Right atrium auricular region (tissue), 2 donors: Measurements from ENCODE around the gene LPP. TPM values are rescaled to one million over a fixed set of nuclear protein-coding genes. Genes with fewer than 3 reads are reported as not detected.

Source experiments
- DNase-seq: peaks from one replicate; pipeline ENCODE4 v3.0.0-alpha.2; 2019; ENCODE audit warnings: low spot score
- H3K27ac ChIP-seq, 2 donors: fragments of 200-600 bp; sonication (generic); 1 replicate in 1 of 2; 2 replicates in 1 of 2; pipeline ENCODE4 v1.5.1; 2016 to 2019
- H3K27me3 ChIP-seq, 2 donors: fragments of 200-600 bp; sonication (generic); one replicate each; pipeline versions ENCODE4 v1.5.1 to v1.6.0; 2017 to 2019
- H3K36me3 ChIP-seq: fragments of 200-600 bp; sonication (generic); one replicate; pipeline ENCODE4 v1.5.1; 2016
- H3K4me1 ChIP-seq, 2 donors: fragments of 200-600 bp; sonication (generic); one replicate each; pipeline versions ENCODE4 v1.5.1 to v1.6.0; 2017 to 2019
- H3K4me3 ChIP-seq, 2 donors: fragments of 200-600 bp; sonication (generic); 1 replicate in 1 of 2; 2 replicates in 1 of 2; pipeline ENCODE4 v1.5.1; 2017 to 2019; ENCODE audit warnings: mild to moderate bottlenecking in 1 of 2, moderate library complexity in 1 of 2
- H3K9me3 ChIP-seq, 2 donors: fragments of 200-600 bp; sonication (generic); one replicate each; pipeline ENCODE4 v1.5.1; 2019
- total RNA-seq, 2 donors: library from RNA; depleted of rRNA; stranded (reverse); fragments of >200 nt; gene quantifications; one replicate each; pipeline ENCODE4 v1.1.0, GENCODE V29; 2016
- TF ChIP-seq, protein P1 (sequence below), 2 donors: fragments of 200-600 bp; sonication (generic); IDR thresholded peaks; one replicate each; pipeline ENCODE4 v1.5.1; 2019; ENCODE audit warnings: antibody characterized with exemption in 2 of 2

Gene LPP
- total RNA-seq, 2 donors from 2014 or later = 117 to 186 TPM

DNA sequence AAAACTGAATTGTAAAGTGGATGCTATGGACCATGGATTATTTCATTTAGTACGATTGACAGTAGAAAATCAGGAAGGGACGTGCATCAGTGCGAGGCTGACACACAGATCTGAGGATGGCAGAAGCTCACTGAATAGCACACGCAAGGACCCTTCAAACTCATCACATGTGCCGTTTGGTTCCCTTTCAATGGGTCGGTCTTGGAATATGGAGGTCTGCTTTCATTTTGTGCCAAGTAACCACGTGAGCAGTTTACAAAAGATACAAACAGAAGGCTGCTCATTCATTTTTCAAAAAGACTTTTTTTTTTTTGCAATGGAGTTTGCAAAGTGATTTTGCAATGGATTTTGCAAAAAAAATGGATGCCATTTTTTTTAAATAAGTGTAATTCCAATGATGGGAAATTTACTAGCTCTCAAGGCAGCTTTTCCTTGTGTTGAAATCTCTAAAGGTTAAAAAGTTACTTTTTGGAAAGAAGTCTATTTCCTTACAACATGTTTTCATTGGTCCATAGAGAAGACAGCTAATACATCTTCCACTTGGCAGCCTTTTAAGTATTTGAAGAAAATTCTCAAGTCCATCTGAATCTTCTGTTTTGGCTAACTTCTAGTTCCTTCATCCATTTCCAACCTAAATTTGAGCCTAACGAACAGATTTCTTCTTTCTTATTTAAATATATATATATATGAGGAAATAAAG, 625.5 kb downstream of the LPP start:
- no peaks in the 10 kb centered on the region for H3K27me3 ChIP-seq
- H3K27ac ChIP-seq = peak overlapping the region; percentile 55 to 66
- peaks cover 0 to 74% of the 10 kb centered on the region in 2 donors for H3K4me1 ChIP-seq
- H3K9me3 ChIP-seq = no peaks in the 10 kb centered on the region
- no peak for DNase-seq
- no peak overlapping the region for H3K4me3 ChIP-seq
- H3K36me3 ChIP-seq = no peaks in the 10 kb centered on the region
- TF ChIP-seq, protein P1, sequence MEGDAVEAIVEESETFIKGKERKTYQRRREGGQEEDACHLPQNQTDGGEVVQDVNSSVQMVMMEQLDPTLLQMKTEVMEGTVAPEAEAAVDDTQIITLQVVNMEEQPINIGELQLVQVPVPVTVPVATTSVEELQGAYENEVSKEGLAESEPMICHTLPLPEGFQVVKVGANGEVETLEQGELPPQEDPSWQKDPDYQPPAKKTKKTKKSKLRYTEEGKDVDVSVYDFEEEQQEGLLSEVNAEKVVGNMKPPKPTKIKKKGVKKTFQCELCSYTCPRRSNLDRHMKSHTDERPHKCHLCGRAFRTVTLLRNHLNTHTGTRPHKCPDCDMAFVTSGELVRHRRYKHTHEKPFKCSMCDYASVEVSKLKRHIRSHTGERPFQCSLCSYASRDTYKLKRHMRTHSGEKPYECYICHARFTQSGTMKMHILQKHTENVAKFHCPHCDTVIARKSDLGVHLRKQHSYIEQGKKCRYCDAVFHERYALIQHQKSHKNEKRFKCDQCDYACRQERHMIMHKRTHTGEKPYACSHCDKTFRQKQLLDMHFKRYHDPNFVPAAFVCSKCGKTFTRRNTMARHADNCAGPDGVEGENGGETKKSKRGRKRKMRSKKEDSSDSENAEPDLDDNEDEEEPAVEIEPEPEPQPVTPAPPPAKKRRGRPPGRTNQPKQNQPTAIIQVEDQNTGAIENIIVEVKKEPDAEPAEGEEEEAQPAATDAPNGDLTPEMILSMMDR (IDR thresholded peaks at IDR 0.05) = no peak

DNA sequence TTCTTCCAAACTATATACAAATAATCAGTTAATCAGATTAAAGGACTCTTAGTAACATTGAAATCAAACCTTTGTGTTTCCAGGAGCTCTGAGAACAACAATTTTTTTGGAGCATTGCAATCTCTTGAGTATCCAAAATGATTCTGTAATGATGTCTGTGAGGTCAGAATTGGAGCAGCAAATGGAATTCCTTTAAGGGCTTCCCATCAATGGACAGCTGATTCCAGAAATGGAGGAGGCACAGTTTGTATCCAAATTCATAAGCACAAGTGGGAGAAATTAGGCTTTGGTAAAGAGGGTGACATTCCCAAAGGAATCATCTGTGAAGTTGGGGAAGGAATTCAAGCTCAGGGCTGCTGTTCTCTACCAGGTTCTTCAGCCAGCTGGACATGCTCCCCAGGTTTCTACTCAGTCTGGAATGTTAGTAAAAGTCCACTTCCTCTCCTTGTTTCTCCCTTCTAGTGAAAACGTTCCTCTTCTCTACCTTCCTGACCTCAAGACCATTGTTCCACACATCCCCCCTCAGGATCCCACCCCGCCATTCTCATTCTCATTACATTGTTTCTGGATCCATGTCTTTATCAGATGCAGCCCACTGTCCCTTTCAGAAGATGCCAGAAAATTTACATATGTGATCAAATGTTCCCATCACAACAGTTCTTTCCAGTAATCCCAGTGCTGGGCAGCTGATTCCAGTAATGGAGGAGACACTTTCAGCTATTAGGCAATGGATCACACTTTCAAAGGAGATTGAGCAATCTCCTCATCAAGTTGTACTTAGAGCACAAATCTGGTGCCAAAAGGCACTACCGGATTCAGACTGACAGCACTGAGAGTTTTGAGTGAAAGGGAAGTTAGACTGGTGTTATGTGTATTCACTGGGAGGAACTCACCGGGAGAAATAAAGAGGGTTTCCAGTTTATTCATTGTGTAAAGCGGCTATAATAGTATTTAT, 626.5 kb downstream of the LPP start:
- Histone ChIP-seq H3K4me3 (no peak overlapping the region), H3K27ac (peak overlapping the region; percentile 55 to 66), H3K9me3 (no peaks in the 10 kb centered on the region), H3K4me1 (peaks cover 0 to 72% of the 10 kb centered on the region in 2 donors), H3K36me3 (no peaks in the 10 kb centered on the region), H3K27me3 (no peaks in the 10 kb centered on the region)
- TF ChIP-seq, protein P1 (IDR thresholded peaks at IDR 0.05) = no peak
- peak; percentile 74 for DNase-seq

DNA sequence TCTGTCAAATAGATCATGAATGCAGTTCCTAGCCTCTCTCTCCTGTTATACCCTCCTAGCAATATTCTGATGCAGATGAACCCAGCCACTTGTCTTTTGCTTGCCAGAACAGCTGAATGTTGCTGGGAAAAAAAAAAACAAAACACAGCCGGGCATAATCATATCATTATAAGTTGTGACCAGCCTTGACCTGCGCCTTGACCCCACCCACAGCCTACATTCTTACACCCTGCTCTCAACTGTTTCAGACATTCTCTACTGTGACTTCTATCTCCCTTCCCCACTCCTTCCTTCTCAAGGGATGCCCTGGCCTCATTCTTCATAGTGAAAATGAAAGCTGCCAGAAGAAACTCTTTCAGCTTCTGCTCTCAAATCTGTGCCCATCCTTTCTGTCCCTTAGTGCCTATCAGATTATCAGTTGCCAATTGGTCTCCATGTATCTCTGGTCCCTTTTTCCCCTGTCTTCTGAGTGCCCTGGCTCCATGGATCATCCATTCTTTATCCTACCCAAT, 628.7 kb downstream of the LPP start:
- Histone ChIP-seq H3K27ac (peak overlapping the region in 1 of 2 donors; percentile 16), H3K4me3 (no peak overlapping the region), H3K36me3 (no peaks in the 10 kb centered on the region), H3K27me3 (no peaks in the 10 kb centered on the region), H3K9me3 (no peaks in the 10 kb centered on the region), H3K4me1 (peaks cover 0 to 50% of the 10 kb centered on the region in 2 donors)
- DNase-seq = no peak
- TF ChIP-seq, protein P1 (IDR thresholded peaks at IDR 0.05) = no peak

DNA sequence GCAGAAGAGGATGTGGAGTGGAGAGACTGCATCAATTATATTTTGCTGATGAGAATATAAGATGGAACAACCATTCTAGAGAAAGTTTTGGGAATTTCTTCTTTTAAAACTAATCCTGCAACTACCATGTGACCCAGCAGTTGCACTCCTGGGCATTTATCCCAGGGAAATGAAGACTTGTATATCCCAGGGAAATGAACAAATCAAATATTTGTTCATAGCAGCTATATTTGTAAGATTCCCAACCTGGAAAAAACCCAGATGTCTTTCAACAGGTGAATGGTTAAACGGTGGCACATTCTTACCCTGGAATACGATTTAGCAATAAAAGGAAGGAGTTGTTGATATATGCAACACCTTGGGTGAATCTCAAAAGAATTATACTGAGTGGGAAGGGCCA, 632.5 kb downstream of the LPP start:
- no peak for DNase-seq
- no peaks in the 10 kb centered on the region for H3K36me3 ChIP-seq
- H3K4me1 ChIP-seq = peaks cover 0 to 12% of the 10 kb centered on the region in 2 donors
- H3K27ac ChIP-seq = no peak overlapping the region
- H3K4me3 ChIP-seq = no peak overlapping the region
- TF ChIP-seq, protein P1 (IDR thresholded peaks at IDR 0.05) = no peak
- no peaks in the 10 kb centered on the region for H3K27me3 ChIP-seq
- no peaks in the 10 kb centered on the region for H3K9me3 ChIP-seq

DNA sequence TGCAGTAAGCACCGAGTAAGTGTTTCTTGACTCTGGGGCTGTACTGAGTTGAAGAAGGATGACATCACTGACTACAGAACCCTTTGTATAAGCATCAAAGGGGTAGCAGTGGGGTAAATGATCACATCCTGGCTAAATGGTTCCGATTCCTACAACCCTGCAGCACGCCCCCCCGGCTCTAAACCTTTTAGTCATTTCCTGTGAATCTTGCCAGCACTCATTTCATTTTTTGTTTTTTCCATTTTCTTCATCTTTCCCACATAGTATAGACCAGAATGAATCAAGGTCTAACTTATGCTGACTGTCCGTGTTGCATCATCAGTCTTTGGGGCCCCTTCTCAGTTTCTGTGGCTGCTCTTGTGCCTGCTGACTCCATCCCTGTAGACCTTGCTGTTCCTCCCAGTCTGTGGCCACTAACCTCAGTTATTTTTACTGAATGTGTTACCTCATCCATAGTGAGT, 634.7 kb downstream of the LPP start:
- H3K36me3 ChIP-seq = no peaks in the 10 kb centered on the region
- no peak overlapping the region for H3K4me3 ChIP-seq
- DNase-seq = no peak
- no peaks in the 10 kb centered on the region for H3K9me3 ChIP-seq
- no peak overlapping the region for H3K27ac ChIP-seq
- H3K27me3 ChIP-seq = no peaks in the 10 kb centered on the region
- H3K4me1 ChIP-seq = no peaks in the 10 kb centered on the region
- TF ChIP-seq, protein P1 (IDR thresholded peaks at IDR 0.05) = no peak
